HG03521 (cell line): ENCODE results near the gene GRIK1.

ENCODE experiments used
- ATAC-seq: cut with Tn5 transposase; IDR thresholded peaks from one replicate; pipeline ENCODE4 v1.9.1; 2021; ENCODE audit warnings: mild to moderate bottlenecking, moderate library complexity; ENCODE audit not compliant: unreplicated experiment

GRIK1 gene

GRCh38 chr21:29648710-29649240, 291.0 kb downstream of the GRIK1 start:
- ATAC-seq = no peak

DNA sequence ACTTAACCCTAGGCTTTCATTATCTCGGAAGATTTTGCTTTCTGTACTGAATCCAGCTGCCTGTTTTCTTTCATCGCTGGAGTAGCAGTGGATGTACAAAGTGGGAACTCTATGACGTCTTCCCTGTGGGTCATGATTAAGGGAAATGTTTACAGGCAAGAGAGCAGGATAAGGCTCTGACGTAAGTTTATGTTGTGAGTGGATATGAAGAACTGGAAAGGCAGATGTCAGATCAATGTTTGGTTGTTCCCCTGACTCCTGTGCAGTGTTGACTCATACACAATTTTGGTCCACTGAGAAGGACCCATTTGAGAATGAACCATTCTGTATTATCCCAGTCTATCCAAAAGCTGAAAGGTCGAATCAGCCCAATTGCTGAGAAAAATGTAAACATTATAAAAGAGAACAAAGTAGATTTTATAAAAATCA, 292.4 kb downstream of the GRIK1 start:
- ATAC-seq = no peak

- ATAC-seq = no peak
These were observed 293.9 kb downstream of the GRIK1 start for GRCh38 chr21:29645666-29646553.

GRCh38 chr21:29643289-29643688, 296.5 kb downstream of the GRIK1 start:
- ATAC-seq = no peak

DNA sequence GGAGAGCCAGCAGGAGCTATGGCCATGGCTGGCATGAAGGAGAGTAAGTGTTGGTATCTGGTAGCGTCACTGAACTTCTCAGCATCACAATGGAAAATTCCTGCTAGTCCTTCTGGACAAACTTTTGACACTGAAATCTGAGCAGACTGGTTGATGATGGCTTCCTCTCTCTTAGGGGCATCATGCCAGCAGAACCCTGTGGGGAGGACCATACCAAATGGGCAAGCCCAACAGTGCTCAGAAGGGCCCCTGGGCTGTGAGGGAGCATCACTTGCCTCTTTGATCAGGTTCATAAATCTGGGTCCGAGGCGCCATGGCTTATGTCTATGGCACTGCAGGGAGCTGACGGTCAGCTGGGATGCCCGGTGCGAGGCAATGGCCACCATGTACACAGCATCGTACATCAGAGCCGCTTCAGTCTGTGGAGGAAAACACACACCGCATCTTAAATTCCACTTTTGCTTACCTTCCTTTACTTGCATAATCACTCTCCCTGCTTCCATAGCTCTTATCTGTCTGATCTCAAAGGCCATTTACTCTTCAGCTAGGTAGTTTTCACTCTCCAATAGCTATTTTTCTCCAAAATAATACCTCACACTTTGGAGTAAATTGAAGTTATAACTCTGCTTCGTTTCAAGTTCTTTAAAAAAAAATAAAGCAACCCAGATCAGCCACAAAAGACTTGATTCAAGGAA, 297.1 kb downstream of the GRIK1 start:
- ATAC-seq = no peak

DNA sequence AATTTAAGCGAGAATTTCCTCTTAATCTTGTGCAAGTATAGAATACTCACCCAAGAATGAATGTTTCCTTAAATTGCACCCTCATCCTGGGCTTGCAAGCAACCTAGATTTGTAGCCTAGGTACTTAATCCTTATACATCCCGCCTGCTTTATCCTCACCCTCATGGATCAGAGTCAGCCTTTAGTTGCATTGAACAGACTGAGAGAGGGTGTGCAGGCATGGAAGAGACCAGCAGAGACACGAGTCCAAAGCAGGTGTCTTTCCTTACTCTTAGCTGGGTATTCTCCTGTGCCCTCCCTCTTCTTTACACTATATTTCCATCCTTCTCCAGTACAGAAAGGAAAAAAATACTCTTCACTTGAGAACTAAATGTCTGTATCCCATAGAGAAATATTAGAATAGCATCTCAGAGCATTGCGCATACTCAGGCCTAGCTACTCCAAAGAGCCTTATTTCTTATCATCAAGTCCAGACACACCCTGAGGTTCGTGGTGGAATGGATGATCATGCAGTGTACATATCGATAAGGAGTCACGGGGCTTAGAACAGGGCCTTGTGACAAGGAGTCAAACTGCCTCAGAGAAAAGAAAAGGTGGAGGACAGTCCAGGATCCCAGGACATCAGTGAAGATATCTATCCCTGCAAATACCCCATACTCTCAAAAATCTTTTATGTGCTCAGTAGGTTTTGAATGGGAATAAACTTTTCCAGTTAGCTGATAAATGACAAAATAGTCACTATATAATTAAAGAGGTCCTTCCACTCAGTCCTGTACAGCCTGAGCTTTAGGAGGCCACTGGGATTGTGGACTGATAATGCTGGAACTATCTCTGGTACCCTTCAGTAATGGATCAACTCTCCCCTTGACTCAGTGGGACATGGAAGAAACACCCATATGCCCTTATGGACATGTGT, 297.9 kb downstream of the GRIK1 start:
- no peak for ATAC-seq

GRCh38 chr21:29641001-29641634, 298.7 kb downstream of the GRIK1 start:
- no peak for ATAC-seq

DNA sequence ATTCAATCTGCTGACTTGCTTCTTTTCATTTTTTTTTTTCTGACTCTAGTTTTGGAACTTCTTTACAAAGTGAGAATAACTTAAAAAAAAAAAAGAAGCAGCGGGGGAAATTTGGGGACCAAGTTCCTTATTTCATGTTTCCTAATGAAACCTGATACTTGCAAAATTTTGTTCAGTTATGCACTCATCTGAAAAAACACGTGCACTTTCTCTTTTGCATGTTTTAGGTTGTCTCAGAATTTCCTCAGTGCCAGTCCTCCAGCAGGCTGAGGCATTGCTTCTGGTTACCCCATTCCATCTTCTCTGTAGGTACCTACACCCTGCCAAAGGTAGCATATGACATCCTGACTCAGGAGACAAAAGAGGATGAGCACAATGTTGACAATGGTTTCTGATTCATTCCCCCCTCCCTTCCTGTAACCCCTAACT, 299.7 kb downstream of the GRIK1 start:
- no peak for ATAC-seq

- no peak for ATAC-seq
These were observed 300.3 kb downstream of the GRIK1 start for GRCh38 chr21:29639366-29640079.

GRCh38 chr21:29638761-29639327, 301.0 kb downstream of the GRIK1 start:
- no peak for ATAC-seq

DNA sequence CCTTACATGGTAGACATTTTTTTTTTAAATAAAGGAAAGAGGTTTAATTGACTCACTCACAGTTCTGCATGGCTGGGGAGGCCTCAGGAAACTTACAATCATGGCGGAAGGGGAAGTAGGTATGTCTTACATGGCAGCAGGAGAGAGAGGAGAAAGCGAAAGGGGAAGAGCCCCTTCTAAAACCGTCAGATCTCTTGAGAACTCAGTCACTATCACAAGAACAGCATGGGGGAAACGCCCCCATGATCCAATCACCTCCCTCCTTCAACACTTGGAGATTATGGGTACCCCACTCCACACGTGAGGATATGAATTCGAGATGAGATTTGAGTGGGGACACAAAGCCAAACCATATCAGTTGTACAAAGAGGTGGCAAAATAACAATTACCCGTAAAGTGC, 301.7 kb downstream of the GRIK1 start:
- ATAC-seq = no peak

DNA sequence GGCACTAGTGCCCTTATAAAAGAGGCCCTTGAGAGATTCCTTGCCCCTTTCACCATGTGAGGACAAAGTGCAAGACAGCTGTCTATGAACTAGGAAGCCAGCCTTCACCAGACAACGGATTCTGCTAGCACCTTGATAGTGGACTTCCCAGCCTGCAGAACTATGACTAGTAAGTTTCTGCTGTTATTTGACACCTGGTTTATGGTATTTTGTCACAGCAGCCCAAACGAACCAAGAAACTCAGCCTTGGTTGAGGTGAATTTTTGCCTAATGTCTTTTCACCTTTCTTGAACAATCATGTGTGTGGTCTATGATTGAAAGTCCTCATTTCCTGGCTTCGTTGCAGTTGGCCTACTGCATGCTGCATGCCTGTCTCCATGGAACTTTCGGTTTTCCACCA, 302.2 kb downstream of the GRIK1 start:
- no peak for ATAC-seq

DNA sequence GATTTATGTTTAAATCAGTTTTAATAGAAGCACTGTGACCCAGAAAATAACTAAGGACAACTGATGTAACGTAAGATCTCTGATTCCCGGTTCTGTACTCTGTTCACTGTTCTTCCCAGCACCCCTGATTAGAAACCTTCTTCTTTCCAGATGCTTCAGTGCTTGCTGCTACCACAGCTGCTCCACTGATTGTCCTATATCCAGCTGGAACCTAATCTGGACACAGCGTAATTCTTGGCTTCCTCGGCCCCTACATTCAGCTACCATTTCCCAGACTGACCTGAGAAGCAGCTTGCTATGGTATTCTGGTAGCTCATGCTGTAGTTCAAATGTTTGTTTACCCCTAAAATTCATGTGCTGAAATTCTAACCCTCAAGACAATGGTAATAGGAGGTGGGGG, 302.7 kb downstream of the GRIK1 start:
- ATAC-seq = no peak

- ATAC-seq = no peak
These were observed 305.4 kb downstream of the GRIK1 start for GRCh38 chr21:29634418-29634817.

DNA sequence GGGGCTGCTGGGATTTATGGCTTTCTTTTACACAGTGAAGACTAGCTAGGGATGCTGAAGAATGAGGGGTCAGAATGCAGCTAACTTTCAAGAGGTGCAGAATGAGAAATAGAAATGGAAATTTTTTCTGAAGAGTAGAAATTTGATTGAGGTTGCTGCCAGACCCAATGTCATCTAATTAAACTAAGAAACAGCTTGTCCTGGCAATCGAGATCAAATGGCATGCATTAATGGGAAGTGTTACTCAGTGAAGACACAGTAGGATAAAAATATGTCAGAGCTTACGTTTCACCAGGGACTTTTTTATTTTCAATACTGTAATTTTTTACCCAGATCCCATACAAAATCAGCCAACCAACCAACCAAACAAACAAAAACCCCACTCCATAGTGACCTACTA, 306.0 kb downstream of the GRIK1 start:
- no peak for ATAC-seq

- ATAC-seq = no peak
These were observed 309.4 kb downstream of the GRIK1 start for GRCh38 chr21:29630441-29630840.

DNA sequence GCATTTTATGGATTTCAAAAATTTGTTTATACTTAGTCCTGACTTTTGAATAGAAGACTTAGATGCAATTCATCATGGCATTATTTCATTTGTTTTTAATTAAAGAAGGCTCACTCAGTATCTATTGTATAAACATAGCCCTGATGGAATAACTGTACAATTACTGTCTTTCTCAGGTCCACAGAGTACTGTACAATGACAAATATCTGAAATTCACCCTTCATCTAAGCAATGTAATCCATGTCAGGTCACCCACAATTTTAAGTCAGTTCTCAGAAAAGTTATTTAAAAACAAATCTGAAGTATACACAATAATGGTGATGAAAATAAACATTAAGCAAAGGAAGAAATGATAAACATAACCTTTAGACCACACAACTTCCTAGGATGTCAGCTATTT, 311.9 kb downstream of the GRIK1 start:
- ATAC-seq = no peak

DNA sequence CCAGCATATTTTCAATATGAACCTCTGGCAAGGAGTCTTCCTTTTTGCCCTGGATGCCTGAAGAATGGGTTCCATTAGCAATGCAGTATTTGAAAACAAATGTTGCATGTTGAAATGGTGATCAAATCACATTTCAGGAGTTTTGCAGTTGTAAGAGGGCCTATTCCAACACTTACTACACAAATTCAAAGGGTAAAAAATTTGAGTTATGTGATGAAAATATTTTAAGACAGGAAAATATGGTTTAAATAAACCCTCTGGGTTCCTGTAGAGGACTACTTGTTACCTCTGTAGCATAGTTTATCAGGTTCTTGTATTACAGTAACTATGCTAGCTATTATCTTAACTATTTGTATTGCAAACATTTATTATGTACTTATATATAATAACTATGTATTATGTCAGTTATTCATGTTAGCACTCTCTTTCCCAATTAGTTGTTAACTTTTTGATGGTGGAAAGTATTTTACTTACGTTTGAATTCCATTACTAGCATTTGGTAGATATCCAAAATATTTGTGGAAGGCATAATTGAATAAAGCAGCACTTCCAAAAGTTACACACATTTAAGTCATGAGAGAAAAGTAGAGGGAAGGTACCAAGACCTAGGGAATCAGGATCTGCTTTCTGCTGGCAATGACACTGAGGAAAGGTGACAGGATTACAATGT, 312.9 kb downstream of the GRIK1 start:
- ATAC-seq = no peak

DNA sequence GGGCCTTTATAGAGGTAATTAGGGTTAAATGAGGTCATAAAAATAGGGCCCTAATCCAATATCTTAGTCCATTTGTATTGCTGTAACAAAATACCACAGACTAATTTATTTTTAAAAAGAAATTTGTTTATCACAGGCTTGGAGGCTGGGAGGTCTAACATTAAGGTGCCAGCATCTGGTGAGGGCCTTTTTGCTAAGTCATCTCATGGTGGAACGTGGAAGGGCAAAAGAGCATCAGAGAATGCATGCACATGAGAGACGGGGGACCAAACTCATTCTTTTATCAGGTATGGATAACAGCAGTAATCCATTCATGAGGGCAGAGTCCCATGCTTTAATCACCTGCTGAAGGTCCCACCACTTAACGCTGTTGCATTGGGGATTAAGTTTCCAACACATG, 313.8 kb downstream of the GRIK1 start:
- no peak for ATAC-seq
